NCI-H524 treated with DMSO at 0.1 percent for 48 hours (cell line): ENCODE data around the gene SLC24A4.
A peak's percentile ranks its signal among the peaks of the same experiment; 100 is the strongest.

Experiments
- DNase-seq: peaks from one replicate; lab custom pipeline; 2025; lab: John Stamatoyannopoulos, UW

Gene SLC24A4

DNA sequence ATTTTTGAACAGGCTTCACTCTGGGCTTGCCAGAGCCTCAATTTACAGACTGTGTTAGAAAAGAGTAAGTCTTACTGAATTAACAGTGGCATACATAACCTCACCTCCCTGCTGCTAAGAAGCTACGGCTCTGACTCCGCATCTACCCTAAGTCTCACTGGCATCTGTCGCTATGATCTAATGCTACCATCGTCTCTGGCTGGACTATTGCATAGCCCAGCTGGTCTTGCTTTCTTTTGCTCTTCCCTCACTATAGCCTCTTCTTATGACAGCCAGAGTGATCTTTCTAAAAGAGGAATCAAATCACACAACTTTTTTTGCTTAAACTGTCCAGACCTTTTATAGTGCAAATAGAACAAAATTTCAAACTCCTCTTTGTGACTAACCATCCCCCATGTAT lies 81.1 kb downstream of the SLC24A4 start:
- peak; percentile 37 for DNase-seq

DNA sequence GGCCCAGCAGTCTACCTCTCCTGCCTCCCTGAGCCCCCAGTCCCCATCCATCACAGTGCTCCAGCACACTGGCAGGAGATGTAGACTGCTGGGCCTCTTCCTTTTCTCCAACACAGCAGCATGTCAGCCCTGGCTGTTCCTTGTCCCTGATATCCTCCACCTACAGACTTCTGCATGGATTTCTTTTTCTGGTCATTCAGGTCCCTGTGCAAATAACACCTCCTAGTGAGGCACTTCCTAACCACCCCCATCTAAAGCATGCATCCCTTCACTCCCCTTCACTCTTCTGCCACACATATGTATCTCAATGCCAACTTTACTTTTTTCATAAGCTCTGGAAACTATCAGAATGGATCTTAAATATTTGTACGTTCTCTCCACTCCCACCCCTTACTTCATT lies 81.5 kb downstream of the SLC24A4 start:
- DNase-seq: no peak

DNA sequence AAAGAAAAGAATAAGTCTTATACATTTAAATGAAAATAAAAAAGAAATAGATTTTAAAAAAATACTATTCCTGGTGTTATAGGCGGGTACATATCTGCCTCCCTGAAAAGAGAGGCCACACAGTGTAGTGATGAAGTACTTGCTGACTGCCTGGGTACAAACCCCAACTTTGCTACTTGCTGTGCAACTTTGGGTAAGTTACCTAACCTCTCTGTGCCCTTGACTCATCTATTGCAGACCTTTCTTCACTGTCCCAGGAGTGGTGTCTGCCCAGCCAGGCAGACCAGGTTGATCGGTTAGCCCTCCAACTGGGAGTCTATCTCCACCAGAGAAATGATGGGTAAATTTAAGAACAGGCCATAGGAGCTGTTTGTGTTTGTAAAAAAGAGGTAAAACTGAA lies 82.0 kb downstream of the SLC24A4 start:
- DNase-seq: no peak

DNA sequence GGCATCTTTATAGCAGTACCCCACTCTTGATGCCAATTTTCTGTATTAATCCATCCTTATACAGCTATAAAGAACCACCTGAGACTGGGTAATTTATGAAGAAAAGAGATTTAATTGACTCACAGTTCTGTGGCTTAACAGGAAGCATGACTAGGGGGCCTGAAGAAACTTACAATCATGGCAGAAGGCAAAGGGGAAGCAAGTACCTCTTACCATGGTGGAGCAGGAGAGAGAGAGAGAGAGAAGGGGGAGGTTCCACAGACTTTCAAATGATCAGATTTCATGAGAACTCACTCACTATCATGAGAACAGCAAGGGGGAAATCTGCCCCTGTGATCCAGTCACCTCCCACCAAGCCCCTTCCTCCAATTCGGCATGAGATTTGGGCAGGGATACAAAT lies 84.4 kb downstream of the SLC24A4 start:
- no peak for DNase-seq

DNA sequence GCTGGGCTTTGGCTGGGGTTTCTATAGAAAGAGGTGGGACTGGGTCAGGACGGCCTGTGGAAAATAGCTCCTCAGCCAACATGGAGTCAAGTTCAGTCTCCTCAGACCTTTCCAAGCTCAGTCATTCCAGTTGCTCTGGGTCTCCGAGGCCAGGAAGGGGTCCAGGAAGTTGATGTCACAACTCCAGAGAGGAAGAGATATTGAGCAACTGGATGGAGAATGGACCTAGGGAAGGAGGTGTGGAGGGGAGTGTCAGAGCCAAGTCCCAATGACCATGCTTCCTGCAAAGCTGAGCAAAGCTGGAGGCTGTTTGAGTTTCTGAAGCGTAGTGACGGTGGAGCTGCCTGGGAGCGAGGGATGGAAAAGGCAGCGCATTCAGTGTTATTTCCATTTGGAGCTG lies 86.1 kb downstream of the SLC24A4 start:
- no peak for DNase-seq

DNA sequence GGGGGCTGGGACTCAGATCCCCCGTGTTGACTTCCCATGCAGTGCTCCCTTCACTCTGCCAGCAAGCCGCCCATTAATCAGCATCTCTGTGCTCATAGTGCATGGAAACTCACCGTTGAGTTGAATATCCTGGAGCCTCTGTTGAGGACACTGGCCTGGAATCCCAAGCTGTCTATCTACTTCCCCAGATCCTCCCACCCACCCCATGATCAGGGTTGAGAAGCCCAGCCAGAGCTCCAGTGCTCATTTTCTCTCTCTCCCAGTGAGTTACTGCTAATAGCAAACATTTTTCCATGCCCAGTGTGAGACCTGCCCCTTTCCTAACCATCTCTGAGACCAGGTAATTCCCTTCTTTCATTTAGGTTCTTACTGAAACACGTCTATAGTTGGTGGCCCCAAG lies 88.2 kb downstream of the SLC24A4 start:
- no peak for DNase-seq

DNA sequence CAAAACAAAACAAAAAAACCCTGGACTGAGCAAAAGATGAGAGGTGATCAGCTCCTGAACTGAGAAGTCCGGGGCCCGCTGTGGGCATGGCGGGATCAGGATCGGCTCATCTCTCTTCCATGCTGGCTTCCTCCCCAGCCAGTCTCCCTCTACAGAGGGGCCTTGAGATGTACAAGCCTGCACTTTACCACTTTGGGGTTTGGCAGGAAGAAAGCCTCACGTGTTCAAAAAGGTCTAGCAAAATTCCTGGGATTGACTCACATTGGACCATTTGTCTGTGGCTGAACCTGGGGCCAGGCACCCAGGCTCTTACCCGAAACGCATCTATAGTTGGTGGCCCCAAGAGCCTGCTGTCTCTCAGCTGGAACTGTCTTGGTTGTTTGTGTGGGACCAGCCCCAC lies 89.0 kb downstream of the SLC24A4 start:
- no peak for DNase-seq

DNA sequence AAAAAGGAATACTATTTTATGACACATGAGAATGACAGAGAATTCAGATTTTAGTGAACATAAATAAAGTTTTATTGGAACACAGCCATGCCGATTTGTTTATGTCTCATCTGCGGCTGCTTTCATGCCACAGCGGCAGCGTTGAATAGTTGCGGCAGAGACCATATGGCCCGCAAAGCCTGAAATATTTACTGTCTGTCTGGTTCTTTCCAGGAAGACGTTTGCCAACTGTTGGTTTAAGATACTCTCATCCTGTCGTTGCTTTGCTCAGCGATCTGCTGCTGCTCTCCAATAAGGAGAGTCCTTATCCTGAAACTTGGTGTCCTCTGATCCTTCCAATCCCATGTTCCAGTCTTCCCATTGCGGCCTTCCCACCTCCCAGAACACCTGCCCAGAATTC lies 89.9 kb downstream of the SLC24A4 start:
- DNase-seq: peak; percentile 52

DNA sequence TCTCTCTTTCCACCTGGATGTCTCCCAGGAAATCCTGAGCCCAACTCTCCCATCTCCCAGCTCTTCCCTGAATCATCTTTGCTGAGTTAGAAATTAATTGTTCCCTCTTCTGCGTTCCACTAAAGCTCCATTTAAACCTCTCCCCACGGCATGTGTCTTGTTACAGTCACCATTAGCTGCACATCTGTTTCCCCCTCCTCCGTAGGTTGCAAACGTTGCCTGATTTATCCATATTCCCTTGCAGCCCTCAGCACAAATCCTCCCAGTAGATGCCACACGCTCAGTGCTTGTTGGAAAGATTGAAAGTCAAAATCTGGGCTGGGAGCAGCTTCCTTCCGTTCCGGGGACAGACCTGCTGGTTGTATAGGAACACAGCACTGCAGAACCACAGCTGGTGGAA lies 90.4 kb downstream of the SLC24A4 start:
- DNase-seq: peak; percentile 55

DNA sequence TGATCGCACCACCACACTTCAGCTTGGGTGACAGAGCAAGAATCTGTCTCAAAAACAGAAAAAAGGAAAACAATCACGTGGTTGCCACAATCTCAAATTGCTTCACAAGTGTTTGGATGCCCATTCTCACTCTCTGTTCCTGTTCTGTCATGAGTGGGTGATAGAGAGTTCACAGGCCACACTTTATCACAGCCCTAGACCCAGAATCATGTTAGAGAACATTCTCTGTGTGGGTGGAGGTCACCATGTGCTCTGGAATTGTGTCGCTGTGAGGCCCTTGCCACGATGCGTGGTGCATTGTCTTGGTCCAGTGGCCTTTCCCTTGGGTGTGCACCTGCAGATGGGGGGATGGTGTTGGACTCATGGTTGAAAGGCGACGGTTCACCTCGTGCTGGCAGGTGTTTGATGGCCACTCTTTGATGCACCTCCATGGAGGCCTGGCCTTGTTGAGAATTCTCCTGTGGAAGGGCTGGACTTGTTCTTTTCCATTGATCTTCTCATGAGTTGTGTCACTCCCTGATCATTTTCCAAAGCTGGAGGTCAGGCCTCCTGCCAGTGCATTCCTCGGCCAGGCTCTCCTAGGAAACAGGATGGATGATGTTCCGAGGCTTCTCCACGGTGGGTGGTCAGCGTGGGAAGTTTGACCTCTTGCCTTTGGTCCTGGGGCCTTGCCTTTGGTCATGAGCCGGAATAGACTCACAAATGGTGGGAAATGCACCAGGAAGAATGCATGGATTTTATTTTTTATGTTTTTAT lies 91.9 kb downstream of the SLC24A4 start:
- no peak for DNase-seq

DNA sequence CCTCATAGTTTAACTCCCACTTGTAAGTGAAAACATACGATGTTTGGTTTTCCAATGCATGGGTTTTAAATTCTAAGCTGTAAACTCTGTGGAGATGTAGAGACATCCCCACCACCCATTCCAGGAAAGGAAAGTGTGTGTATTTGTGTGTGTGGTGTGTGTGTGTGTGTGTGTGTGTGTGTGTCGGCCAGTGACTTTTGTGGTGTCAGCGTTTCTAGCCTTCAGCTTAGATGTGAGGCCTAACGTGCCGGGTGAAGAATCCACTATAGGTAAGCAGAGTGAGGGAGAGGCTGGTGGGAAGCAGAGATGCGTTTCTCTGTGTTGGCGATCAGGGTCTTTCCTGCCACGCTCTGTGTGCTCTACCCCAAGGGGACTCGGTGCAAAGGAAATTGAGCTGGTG lies 93.0 kb downstream of the SLC24A4 start:
- DNase-seq: no peak

DNA sequence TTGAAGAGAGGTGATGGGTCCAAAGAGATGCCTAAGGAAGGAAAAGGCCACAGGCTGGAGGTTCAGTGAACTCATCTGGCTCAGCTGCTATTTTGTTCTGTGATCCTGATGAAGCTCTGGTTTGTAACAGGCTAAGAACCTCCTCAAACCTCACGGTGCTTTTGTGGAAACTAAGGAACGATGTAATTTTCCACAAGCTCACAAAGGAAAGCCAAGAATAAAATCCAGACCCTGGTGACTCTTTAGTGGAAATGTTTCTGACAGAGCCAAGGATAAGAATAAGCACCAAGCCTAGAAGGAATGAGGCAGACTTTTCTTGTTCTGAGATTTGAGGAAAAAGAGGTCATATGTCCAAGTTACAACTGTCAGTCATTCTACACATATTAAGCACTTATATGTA lies 93.6 kb downstream of the SLC24A4 start:
- DNase-seq: no peak

DNA sequence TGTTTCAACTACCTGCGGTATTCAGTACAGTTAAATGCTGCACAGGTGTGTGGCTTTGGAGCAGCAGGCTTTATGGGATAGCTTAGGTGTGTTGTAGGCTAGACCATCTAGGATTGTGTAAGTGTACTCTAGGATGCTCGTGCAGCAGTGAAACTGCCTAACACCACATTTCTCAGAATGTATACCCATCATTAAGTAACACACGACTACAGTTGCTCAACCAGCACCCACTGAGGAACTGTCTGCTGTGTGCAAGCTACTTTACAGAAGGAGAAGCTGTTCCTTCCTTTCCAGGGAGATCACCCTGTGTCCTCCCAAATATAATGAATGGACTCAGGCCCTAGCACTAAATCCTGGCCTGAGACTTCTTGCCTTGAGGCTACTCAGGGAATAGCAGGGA lies 94.8 kb downstream of the SLC24A4 start:
- DNase-seq: no peak

DNA sequence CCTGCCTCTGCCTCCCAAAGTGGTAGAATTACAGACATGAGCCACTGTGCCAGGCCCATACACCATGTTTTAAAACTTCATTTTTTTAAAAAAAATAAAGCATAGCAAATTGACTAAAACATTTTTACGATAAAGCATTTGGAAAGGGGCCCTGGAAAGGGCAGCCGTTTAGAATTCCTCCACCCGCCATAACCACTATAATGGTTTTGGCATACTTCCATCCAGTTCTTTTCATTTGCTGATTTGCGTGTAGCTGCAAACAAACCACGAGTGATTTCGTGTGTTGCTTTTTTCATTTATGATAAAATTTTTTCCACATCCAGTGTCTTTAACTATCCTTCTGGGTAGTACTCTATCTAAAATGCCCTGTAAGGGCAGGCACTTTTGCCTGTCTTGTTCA lies 98.8 kb downstream of the SLC24A4 start:
- no peak for DNase-seq

DNA sequence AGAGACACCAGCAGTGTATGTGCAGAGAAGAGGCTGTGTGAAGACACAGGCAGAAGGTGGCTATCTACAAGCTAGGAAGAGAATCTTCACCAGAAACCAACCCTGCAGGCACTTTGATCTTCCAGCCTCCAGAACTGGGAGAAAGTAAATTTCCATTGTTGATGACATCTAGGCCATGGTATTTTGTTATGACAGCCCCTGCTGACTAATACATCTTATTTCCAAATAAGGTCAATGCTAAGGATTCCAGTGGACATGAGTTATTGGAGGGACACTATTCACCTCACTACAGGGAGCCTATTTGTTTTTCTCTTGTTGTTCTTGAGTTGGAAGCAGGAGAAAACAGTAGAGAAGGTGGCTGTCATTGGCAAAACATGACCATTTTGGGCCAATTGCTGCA lies 102.1 kb downstream of the SLC24A4 start:
- no peak for DNase-seq

DNA sequence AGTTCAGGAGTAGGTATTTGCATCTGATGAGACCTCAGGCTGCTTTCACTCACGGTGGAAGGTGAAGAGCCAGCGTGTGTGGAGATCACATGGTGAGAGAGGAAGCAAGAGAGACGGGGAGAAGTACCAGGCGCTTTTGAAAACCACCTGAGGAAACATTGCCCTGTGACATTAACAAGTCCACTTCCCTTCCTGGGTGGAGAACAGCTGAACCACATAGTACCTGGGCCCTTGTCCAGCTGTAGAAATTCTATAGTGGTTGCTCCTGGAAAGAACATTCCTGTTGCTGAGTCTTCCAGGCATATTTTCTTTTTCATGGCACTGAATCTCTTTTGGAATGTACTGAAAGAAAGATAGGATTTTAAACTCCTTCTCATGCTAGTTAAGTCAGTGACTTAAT lies 103.3 kb downstream of the SLC24A4 start:
- DNase-seq: no peak

DNA sequence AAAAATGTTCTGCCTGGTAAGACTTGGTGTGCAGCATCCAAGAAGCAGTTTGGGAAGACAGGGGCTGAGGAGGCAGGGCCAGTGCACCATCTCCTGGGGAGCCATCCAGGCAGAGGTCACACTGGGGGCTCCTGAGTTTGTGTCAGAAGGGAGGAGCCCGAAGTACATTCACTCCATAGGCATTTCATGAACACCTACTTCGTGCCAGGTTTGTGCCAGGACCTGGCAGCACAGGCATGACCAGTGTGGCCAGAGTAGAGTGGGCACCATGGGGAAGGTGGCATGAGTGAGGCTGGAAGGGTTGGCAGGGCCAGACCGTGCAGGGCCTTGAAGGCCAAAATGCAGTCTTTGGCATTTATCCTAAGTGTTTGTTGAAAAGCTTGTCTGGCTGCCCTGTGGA lies 104.1 kb downstream of the SLC24A4 start:
- DNase-seq: no peak

DNA sequence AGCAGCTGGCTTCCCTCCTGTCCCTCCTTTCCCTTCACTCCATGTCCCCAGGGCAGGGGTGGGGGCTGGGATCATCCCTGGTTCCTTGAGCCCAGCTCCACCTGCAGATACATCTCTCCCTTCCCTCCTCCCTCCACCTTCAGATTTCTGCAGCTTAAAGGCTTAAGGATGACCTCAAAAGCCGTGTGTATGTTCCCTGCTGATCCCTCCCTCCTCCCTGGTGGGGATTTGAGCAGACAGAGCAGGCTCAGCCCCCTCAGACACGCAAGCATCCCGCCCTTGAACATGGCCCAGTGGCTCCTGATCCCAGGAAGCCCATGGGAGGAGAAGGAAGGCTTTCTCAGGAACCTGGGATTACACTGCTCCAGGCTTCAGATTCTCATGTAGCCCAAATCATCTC lies 107.7 kb downstream of the SLC24A4 start:
- no peak for DNase-seq

DNA sequence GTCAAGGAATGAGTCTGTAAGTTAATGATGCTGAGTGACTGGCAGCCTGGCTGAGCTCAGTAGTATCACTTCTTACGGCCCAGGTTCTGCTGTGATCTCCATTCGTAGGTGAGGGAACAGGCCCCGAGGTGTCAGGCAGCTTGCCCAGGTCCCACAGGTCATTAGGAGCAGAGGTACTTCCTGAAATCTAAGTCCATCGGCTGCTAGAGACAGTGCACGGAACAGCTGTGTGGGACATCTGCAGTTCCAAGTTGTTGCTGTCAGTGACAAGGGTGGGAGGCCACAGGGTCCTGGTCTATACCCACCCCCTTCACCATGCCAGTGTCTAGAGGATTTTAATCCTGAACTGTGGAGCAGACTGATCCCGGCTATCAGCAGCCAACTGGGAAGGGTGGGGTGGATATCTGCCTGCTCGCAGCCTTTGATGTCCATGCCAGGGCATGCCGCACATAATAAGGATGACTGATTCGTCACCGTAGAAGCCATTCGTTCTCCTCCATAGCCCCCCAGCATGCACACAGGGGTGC lies 108.3 kb downstream of the SLC24A4 start:
- DNase-seq: no peak

DNA sequence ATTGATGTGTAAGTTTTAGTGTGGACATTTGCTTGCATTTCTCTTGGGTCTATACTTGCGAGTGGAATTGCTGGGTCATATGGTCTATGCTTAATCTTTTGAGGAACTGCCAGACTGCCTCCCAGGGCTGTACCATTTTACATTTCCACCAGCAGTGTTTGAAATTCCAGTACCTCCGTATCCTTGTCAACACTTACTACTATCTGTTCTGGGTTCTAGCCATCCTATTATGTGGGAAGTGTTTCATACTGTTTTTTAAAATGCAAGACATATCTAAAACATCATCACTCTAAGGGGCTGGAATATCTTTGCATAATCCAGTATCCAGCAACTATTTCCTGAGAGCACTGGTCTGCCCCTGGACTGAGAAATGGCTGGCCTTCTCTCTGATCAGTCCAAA lies 110.4 kb downstream of the SLC24A4 start:
- DNase-seq: no peak

DNA sequence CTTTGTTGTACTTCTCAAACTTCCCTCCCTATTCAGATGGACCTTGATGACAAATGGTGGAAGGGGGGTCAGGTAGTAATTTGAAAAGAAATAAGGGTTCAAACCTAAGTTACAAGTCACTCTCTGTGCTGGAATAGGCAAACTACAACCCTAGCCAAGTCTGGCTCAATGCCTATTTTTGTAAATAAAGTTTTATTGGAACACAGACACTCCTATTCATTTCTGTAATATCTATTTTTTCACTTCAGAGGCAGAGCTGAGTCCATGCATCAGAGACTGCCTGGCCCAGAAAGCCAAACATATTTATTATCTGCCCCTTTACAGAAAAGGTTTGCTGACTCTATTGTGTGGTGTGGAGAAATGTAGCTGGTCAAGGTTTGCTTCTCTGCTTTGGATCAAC lies 112.2 kb downstream of the SLC24A4 start:
- no peak for DNase-seq

DNA sequence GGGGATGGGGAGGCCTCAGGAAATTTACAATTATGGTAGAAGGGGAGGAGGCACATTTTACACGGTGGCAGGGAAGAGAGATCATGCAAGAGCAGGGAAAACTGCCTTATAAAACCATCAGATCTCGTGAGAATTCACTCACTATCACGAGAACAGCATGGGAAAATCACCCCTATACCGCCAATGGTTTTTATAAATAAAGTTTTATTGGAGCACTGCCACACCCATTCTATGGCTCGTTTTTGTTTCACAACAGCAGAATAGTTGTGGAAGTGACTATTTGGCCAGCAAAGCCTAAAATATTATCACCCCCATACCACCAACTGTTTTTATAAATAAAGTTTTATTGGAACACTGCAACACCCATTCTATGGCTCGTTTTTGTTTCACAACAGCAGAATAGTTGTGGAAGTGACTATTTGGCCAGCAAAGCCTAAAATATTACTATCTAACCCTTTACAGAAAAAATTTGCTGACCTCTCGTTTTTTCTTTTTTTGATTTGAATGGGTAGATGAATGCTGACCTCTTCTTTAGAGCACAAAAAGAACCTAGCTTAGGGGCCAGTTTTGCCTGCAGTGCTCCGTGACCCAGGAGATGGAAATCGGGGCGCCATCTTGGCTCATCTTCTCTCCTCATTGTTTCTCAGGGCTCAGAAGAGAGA lies 113.3 kb downstream of the SLC24A4 start:
- no peak for DNase-seq

DNA sequence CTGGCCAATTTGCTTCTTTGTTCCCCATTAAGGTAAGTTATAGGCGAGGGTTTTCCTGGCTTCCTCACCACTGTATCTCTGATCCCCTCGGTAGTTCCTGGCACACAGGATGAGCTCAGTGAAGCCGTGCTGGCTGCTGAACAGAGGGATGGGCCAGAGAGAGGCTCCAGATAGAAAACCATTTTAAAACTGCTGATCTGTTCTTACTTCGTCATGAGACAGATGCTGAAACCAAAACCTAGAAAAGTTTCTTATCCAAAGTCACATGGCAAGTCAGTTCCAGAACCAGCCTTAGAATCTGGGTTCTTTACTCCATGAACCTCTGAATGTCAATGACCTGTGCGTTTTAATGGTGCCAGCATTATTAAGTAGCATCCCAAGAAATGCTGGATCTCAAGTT lies 114.3 kb downstream of the SLC24A4 start:
- no peak for DNase-seq
